A673 (cell line): ENCODE results near the gene AARSD1.
"Not testable (repeated sequence)": the region's sequence is repeated elsewhere in the genome, so short reads cannot be mapped to it uniquely, and the experiment has no call there.

Experiments
- EZH2 ChIP-seq: fragments of 200-600 bp; sonication (generic); IDR thresholded peaks from 2 replicates; pipeline ENCODE4 v1.6.1; 2017; ENCODE audit warnings: borderline replicate concordance, low read depth, mild to moderate bottlenecking, mixed read lengths, antibody characterized with exemption, low read length; ENCODE audit not compliant: poor library complexity, severe bottlenecking
- TF ChIP-seq, protein P1 (sequence below): fragments of 300-800, 200-600 bp; sonication (generic); conservative IDR thresholded peaks from 2 replicates; pipeline ENCODE4 v1.5.1; 2017; ENCODE audit warnings: low read depth, mild to moderate bottlenecking, antibody characterized with exemption, low read length, moderate library complexity, mixed read lengths

DNA sequence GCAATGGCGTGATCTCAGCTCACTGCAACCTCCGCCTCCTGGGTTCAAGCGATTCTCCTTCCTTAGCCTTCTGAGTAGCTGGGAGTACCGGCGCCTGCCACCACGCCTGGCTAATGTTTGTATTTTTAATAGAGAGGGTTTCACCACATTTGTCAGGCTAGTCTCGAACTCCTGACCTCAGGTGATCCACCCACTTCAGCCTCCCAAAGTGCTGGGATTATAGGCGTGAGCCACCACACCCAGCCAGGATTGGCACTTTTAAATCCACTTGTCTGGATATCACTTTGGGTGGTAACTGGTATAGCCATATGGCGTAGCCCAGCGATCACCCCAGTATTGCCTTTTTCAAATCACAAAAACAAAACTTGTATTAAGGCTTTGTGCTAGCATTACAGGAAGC lies 29.7 kb upstream of the AARSD1 start:
- TF ChIP-seq EZH2: not testable (repeated sequence)
- TF ChIP-seq, protein P1, sequence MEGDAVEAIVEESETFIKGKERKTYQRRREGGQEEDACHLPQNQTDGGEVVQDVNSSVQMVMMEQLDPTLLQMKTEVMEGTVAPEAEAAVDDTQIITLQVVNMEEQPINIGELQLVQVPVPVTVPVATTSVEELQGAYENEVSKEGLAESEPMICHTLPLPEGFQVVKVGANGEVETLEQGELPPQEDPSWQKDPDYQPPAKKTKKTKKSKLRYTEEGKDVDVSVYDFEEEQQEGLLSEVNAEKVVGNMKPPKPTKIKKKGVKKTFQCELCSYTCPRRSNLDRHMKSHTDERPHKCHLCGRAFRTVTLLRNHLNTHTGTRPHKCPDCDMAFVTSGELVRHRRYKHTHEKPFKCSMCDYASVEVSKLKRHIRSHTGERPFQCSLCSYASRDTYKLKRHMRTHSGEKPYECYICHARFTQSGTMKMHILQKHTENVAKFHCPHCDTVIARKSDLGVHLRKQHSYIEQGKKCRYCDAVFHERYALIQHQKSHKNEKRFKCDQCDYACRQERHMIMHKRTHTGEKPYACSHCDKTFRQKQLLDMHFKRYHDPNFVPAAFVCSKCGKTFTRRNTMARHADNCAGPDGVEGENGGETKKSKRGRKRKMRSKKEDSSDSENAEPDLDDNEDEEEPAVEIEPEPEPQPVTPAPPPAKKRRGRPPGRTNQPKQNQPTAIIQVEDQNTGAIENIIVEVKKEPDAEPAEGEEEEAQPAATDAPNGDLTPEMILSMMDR: not testable (repeated sequence)
